ENCODE measurements around the gene RBM28. TPM values are rescaled to one million over a fixed set of nuclear protein-coding genes. Genes with fewer than 3 reads are reported as not detected.

The RBM28 gene
- polyA plus RNA-seq, 1 donor from 2014 or later, result 18.9 TPM

- Histone ChIP-seq H3K9ac (ENCODE audit: low read length) (no peak overlapping the region), H2AFZ (ENCODE audit: low read depth, low read length) (no peak overlapping the region), H3K9me3 (ENCODE audit: low read length) (no peaks in the 10 kb centered on the region), H4K20me1 (ENCODE audit: insufficient read depth) (no peaks in the 10 kb centered on the region), H3K36me3 (ENCODE audit: insufficient read depth, low read length) (no peaks in the 10 kb centered on the region), H3K9me2 (ENCODE audit: insufficient read depth, low read length) (no peaks in the 10 kb centered on the region), H3K4me2 (ENCODE audit: low read length) (no peak overlapping the region), H3K79me2 (replicated peaks; ENCODE audit: insufficient read depth, low read length) (no peaks in the 10 kb centered on the region), H3F3A (ENCODE audit: insufficient read depth, low read length, poor library complexity, severe bottlenecking) (no peaks in the 10 kb centered on the region), H3K27ac (ENCODE audit: low read length) (no peak overlapping the region), H3K27me3 (ENCODE audit: insufficient read depth, low read depth, low read length) (no peaks in the 10 kb centered on the region), H3K4me3 (ENCODE audit: low read length) (no peak overlapping the region)
- TF ChIP-seq EP300 (conservative IDR thresholded peaks at IDR 0.05; ENCODE audit: poor library complexity, severe bottlenecking), result no peak
- TF ChIP-seq RAD21 (conservative IDR thresholded peaks at IDR 0.05), result no peak
- TF ChIP-seq, protein P1, sequence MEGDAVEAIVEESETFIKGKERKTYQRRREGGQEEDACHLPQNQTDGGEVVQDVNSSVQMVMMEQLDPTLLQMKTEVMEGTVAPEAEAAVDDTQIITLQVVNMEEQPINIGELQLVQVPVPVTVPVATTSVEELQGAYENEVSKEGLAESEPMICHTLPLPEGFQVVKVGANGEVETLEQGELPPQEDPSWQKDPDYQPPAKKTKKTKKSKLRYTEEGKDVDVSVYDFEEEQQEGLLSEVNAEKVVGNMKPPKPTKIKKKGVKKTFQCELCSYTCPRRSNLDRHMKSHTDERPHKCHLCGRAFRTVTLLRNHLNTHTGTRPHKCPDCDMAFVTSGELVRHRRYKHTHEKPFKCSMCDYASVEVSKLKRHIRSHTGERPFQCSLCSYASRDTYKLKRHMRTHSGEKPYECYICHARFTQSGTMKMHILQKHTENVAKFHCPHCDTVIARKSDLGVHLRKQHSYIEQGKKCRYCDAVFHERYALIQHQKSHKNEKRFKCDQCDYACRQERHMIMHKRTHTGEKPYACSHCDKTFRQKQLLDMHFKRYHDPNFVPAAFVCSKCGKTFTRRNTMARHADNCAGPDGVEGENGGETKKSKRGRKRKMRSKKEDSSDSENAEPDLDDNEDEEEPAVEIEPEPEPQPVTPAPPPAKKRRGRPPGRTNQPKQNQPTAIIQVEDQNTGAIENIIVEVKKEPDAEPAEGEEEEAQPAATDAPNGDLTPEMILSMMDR (IDR thresholded peaks at IDR 0.05; ENCODE audit: poor library complexity, severe bottlenecking), result no peak
- TF ChIP-seq EZH2 (IDR thresholded peaks at IDR 0.05; ENCODE audit: borderline replicate concordance, insufficient read depth, low read length, poor library complexity, severe bottlenecking), result no peak
- TF ChIP-seq REST (IDR thresholded peaks at IDR 0.05; ENCODE audit: borderline replicate concordance), result no peak
- no peak for TF ChIP-seq TAF1 (IDR thresholded peaks at IDR 0.05; ENCODE audit: low read depth)
- TF ChIP-seq SMC3 (conservative IDR thresholded peaks at IDR 0.05; ENCODE audit: poor library complexity), result no peak
- TF ChIP-seq MXI1 (conservative IDR thresholded peaks at IDR 0.05; ENCODE audit: poor library complexity, severe bottlenecking), result no peak
- TF ChIP-seq POLR2AphosphoS5 (IDR thresholded peaks at IDR 0.05), result no peak
These were observed 89.2 kb downstream of the RBM28 start for GRCh38 chr7:128254470-128254869.

GRCh38 chr7:128253701-128254100 lies 90.0 kb downstream of the RBM28 start:
- H3K9me2 ChIP-seq (ENCODE audit: insufficient read depth, low read length), result no peaks in the 10 kb centered on the region
- no peak overlapping the region for H2AFZ ChIP-seq (ENCODE audit: low read depth, low read length)
- no peak overlapping the region for H3K9ac ChIP-seq (ENCODE audit: low read length)
- no peaks in the 10 kb centered on the region for H3K36me3 ChIP-seq (ENCODE audit: insufficient read depth, low read length)
- no peaks in the 10 kb centered on the region for H4K20me1 ChIP-seq (ENCODE audit: insufficient read depth)
- TF ChIP-seq, protein P1 (IDR thresholded peaks at IDR 0.05; ENCODE audit: poor library complexity, severe bottlenecking), result no peak
- TF ChIP-seq MXI1 (conservative IDR thresholded peaks at IDR 0.05; ENCODE audit: poor library complexity, severe bottlenecking) (no peak), POLR2AphosphoS5 (IDR thresholded peaks at IDR 0.05) (no peak), TAF1 (IDR thresholded peaks at IDR 0.05; ENCODE audit: low read depth) (no peak), EZH2 (IDR thresholded peaks at IDR 0.05; ENCODE audit: borderline replicate concordance, insufficient read depth, low read length, poor library complexity, severe bottlenecking) (no peak), SMC3 (conservative IDR thresholded peaks at IDR 0.05; ENCODE audit: poor library complexity) (no peak), EP300 (conservative IDR thresholded peaks at IDR 0.05; ENCODE audit: poor library complexity, severe bottlenecking) (no peak), RAD21 (conservative IDR thresholded peaks at IDR 0.05) (no peak), REST (IDR thresholded peaks at IDR 0.05; ENCODE audit: borderline replicate concordance) (no peak)
- no peaks in the 10 kb centered on the region for H3K79me2 ChIP-seq (replicated peaks; ENCODE audit: insufficient read depth, low read length)
- no peaks in the 10 kb centered on the region for H3F3A ChIP-seq (ENCODE audit: insufficient read depth, low read length, poor library complexity, severe bottlenecking)
- H3K4me2 ChIP-seq (ENCODE audit: low read length), result no peak overlapping the region
- H3K4me3 ChIP-seq (ENCODE audit: low read length), result no peak overlapping the region
- no peaks in the 10 kb centered on the region for H3K9me3 ChIP-seq (ENCODE audit: low read length)
- no peak overlapping the region for H3K27ac ChIP-seq (ENCODE audit: low read length)
- no peaks in the 10 kb centered on the region for H3K27me3 ChIP-seq (ENCODE audit: insufficient read depth, low read depth, low read length)

All from neural cell (in vitro differentiated cells).